DOHH2 (cell line): ENCODE data around the gene IGFALS.
A peak's percentile ranks its signal among the peaks of the same experiment; 100 is the strongest.

ENCODE experiments used
- H3F3A ChIP-seq: fragments of 200-600 bp; sonication (generic), shearing (Covaris generic); 2 replicates; pipeline ENCODE4 v1.6.0; 2016; ENCODE audit warnings: antibody characterized with exemption, mild to moderate bottlenecking; ENCODE audit not compliant: control insufficient read depth, insufficient read depth
- H3K27ac ChIP-seq: fragments of 200-600 bp; sonication (generic); 2 replicates; pipeline ENCODE4 v1.5.1; 2014; ENCODE audit warnings: low read depth, mild to moderate bottlenecking, low read length, moderate library complexity
- H3K27me3 ChIP-seq: fragments of 200-600 bp; sonication (generic); 2 replicates; pipeline ENCODE4 v1.6.1; 2014; ENCODE audit warnings: mild to moderate bottlenecking, low read length, mixed read lengths; ENCODE audit not compliant: control insufficient read depth
- H3K36me3 ChIP-seq: fragments of 200-600 bp; sonication (generic); 2 replicates; pipeline ENCODE4 v1.6.1; 2014; ENCODE audit warnings: mild to moderate bottlenecking, low read length, moderate library complexity, mixed read lengths; ENCODE audit not compliant: control insufficient read depth
- H3K4me1 ChIP-seq: fragments of 200-600 bp; sonication (generic); 2 replicates; pipeline ENCODE4 v1.6.1; 2014; ENCODE audit warnings: mild to moderate bottlenecking, low read length, mixed read lengths; ENCODE audit not compliant: control insufficient read depth
- H3K4me2 ChIP-seq: fragments of 200-600 bp; sonication (generic); 2 replicates; pipeline ENCODE4 v1.6.0; 2014; ENCODE audit warnings: mild to moderate bottlenecking, low read length, moderate library complexity
- H3K4me3 ChIP-seq: fragments of 200-600 bp; sonication (generic); 2 replicates; pipeline ENCODE4 v1.5.1; 2014; ENCODE audit warnings: mild to moderate bottlenecking, low read length, mixed read lengths
- H3K79me2 ChIP-seq: fragments of 200-600 bp; sonication (generic); 2 replicates; pipeline ENCODE4 v1.6.1; 2014; ENCODE audit warnings: mild to moderate bottlenecking, low read length, mixed read lengths; ENCODE audit not compliant: control insufficient read depth
- H3K9me2 ChIP-seq: fragments of 200-600 bp; sonication (generic); replicated peaks from 2 replicates; pipeline ENCODE4 v1.6.1; 2014; ENCODE audit warnings: mild to moderate bottlenecking, low read length, mixed read lengths; ENCODE audit not compliant: control insufficient read depth
- H3K9me3 ChIP-seq: fragments of 200-600 bp; sonication (generic); 2 replicates; pipeline ENCODE4 v1.6.1; 2014; ENCODE audit warnings: antibody characterized with exemption, low read length, mixed read lengths; ENCODE audit not compliant: control insufficient read depth, insufficient read depth
- H4K20me1 ChIP-seq: fragments of 200-600 bp; sonication (generic); 2 replicates; pipeline ENCODE4 v1.6.0; 2014; ENCODE audit warnings: low read depth, mild to moderate bottlenecking, antibody characterized with exemption, low read length, moderate library complexity; ENCODE audit not compliant: control insufficient read depth, insufficient read depth
- CTCF ChIP-seq: fragments of 200-600 bp; sonication (generic); IDR thresholded peaks from one replicate; pipeline ENCODE4 v1.5.1; 2014; ENCODE audit warnings: antibody characterized with exemption, mild to moderate bottlenecking, low read depth, low read length; ENCODE audit not compliant: poor library complexity, severe bottlenecking
- EZH2phosphoT487 ChIP-seq: fragments of 200-600 bp; sonication (generic); IDR thresholded peaks from 2 replicates; pipeline ENCODE4 v1.6.1; 2017; ENCODE audit warnings: borderline replicate concordance, mild to moderate bottlenecking, antibody characterized with exemption, low read length, moderate library complexity, mixed read lengths

IGFALS gene

DNA sequence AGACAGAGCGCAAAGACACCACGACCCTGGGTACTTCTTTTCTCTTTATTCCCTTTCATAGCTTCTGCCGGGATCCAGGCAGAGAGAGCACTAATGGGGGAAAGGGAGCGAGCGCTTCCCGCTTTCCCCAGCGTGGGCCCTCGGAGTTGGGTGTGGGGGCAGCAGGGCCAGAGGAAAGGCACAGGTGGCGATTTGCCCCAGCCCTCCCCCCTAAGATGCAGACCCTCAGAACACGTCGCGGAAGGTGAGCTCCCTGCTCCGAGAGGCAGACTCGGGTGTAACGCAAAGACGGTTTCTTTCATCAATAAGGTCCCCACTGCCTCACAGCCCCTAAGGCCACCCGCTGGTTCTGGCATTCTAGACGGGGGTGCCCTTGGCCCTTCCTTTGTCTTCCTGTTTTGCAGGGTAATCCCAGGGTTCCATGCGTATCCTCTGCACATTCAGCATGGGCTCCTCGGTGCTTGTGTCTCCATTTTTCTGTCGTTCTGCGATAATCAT lies 21.6 kb downstream of the IGFALS start:
- H3K27ac ChIP-seq: peak overlapping the region; percentile 83
- peaks cover 77% of the 10 kb centered on the region for H3K36me3 ChIP-seq
- no peak for TF ChIP-seq CTCF
- no peak for TF ChIP-seq EZH2phosphoT487
- H3K27me3 ChIP-seq: no peaks in the 10 kb centered on the region
- no peaks in the 10 kb centered on the region for H3K9me2 ChIP-seq
- H3K79me2 ChIP-seq: peaks cover 53% of the 10 kb centered on the region
- H3K4me3 ChIP-seq: peak overlapping the region; percentile 99
- H3K9me3 ChIP-seq: no peaks in the 10 kb centered on the region
- no peaks in the 10 kb centered on the region for H4K20me1 ChIP-seq
- peaks cover 18% of the 10 kb centered on the region for H3F3A ChIP-seq
- H3K4me2 ChIP-seq: peak overlapping the region; percentile 96
- peaks cover 23% of the 10 kb centered on the region for H3K4me1 ChIP-seq

GRCh38 chr16:1771188-1771863 lies 22.2 kb downstream of the IGFALS start, which contains the start of gene NME3:
Gene NME3, minus strand, starts transcription at chr16:1771543. Its CDS starts 9 bp downstream, at chr16:1771534.
- peak within 1 kb of the TSS; percentile 99 for H3K4me3 ChIP-seq
- peak within 1 kb of the TSS; percentile 96 for H3K4me2 ChIP-seq
- H3K9me3 ChIP-seq: no peaks in the 10 kb centered on the region
- peaks cover 23% of the 10 kb centered on the region for H3K4me1 ChIP-seq
- no peak for TF ChIP-seq CTCF
- TF ChIP-seq EZH2phosphoT487: no peak
- H3K27me3 ChIP-seq: no peaks in the 10 kb centered on the region
- H3F3A ChIP-seq: peaks cover 18% of the 10 kb centered on the region
- H4K20me1 ChIP-seq: no peaks in the 10 kb centered on the region
- no peaks in the 10 kb centered on the region for H3K9me2 ChIP-seq
- H3K79me2 ChIP-seq: peaks cover 53% of the 10 kb centered on the region
- H3K27ac ChIP-seq: peak within 1 kb of the TSS; percentile 83
- peaks cover 77% of the 10 kb centered on the region for H3K36me3 ChIP-seq

GRCh38 chr16:1770328-1771187 lies 22.9 kb downstream of the IGFALS start:
- H3F3A ChIP-seq: peaks cover 18% of the 10 kb centered on the region
- H3K4me3 ChIP-seq: peak overlapping the region; percentile 99
- no peaks in the 10 kb centered on the region for H3K9me2 ChIP-seq
- H4K20me1 ChIP-seq: no peaks in the 10 kb centered on the region
- peaks cover 79% of the 10 kb centered on the region for H3K36me3 ChIP-seq
- peak overlapping the region; percentile 83 for H3K27ac ChIP-seq
- H3K9me3 ChIP-seq: no peaks in the 10 kb centered on the region
- peaks cover 23% of the 10 kb centered on the region for H3K4me1 ChIP-seq
- peaks cover 52% of the 10 kb centered on the region for H3K79me2 ChIP-seq
- no peak for TF ChIP-seq CTCF
- TF ChIP-seq EZH2phosphoT487: no peak
- H3K27me3 ChIP-seq: no peaks in the 10 kb centered on the region
- H3K4me2 ChIP-seq: peak overlapping the region; percentile 96
